NCI-H526 treated with DMSO at 0.1 percent for 48 hours (cell line): ENCODE data around the gene EXOG.

ENCODE experiments used
- DNase-seq: peaks from one replicate; lab custom pipeline; 2025; lab: John Stamatoyannopoulos, UW

EXOG gene

GRCh38 chr3:38496131-38496910, at the start of gene EXOG:
EXOG (plus strand) TSS chr3:38496340; CDS start chr3:38496368, 28 bp downstream.
- peak; percentile 80 for DNase-seq

GRCh38 chr3:38446812-38447211, 49.3 kb upstream of the EXOG start:
- DNase-seq: no peak

GRCh38 chr3:38450853-38451252, 45.3 kb upstream of the EXOG start:
- DNase-seq: no peak

- peak; percentile 62 for DNase-seq
Measured at GRCh38 chr3:38453075-38453912, 42.8 kb upstream of the EXOG start, which contains the start of gene ACVR2B. ACVR2B (plus strand) TSS chr3:38453890; CDS start chr3:38454323, 433 bp downstream.

GRCh38 chr3:38453913-38454177, 42.3 kb upstream of the EXOG start:
- no peak for DNase-seq

- DNase-seq: no peak
Measured at GRCh38 chr3:38454178-38454883, 41.8 kb upstream of the EXOG start.

GRCh38 chr3:38454884-38455638, 41.1 kb upstream of the EXOG start:
- DNase-seq: peak; percentile 75

- DNase-seq: peak; percentile 75
Measured at GRCh38 chr3:38455639-38456430, 40.3 kb upstream of the EXOG start.

- DNase-seq: no peak
Measured at GRCh38 chr3:38457111-38458003, 38.8 kb upstream of the EXOG start.

GRCh38 chr3:38458796-38459498, 37.2 kb upstream of the EXOG start:
- no peak for DNase-seq

GRCh38 chr3:38459499-38460048, 36.6 kb upstream of the EXOG start:
- no peak for DNase-seq

- no peak for DNase-seq
Measured at GRCh38 chr3:38460377-38461270, 35.5 kb upstream of the EXOG start.

GRCh38 chr3:38465588-38466154, 30.5 kb upstream of the EXOG start:
- no peak for DNase-seq

- no peak for DNase-seq
Measured at GRCh38 chr3:38468765-38469164, 27.4 kb upstream of the EXOG start.

- DNase-seq: no peak
Measured at GRCh38 chr3:38469852-38470251, 26.3 kb upstream of the EXOG start.

- DNase-seq: no peak
Measured at GRCh38 chr3:38471260-38471857, 24.8 kb upstream of the EXOG start.

GRCh38 chr3:38472342-38472741, 23.8 kb upstream of the EXOG start:
- DNase-seq: no peak
